ENCODE measurements around the gene BTBD17. TPM values are rescaled to one million over a fixed set of nuclear protein-coding genes. Genes with fewer than 3 reads are reported as not detected.
A peak's percentile ranks its signal among the peaks of the same experiment; 100 is the strongest.
"Not testable (repeated sequence)": the region's sequence is repeated elsewhere in the genome, so short reads cannot be mapped to it uniquely, and the experiment has no call there.

The BTBD17 gene, protein sequence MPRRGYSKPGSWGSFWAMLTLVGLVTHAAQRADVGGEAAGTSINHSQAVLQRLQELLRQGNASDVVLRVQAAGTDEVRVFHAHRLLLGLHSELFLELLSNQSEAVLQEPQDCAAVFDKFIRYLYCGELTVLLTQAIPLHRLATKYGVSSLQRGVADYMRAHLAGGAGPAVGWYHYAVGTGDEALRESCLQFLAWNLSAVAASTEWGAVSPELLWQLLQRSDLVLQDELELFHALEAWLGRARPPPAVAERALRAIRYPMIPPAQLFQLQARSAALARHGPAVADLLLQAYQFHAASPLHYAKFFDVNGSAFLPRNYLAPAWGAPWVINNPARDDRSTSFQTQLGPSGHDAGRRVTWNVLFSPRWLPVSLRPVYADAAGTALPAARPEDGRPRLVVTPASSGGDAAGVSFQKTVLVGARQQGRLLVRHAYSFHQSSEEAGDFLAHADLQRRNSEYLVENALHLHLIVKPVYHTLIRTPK
- total RNA-seq: under 1 TPM in 1 of 2 experiments, not detected in 1; 0.18 TPM

DNA sequence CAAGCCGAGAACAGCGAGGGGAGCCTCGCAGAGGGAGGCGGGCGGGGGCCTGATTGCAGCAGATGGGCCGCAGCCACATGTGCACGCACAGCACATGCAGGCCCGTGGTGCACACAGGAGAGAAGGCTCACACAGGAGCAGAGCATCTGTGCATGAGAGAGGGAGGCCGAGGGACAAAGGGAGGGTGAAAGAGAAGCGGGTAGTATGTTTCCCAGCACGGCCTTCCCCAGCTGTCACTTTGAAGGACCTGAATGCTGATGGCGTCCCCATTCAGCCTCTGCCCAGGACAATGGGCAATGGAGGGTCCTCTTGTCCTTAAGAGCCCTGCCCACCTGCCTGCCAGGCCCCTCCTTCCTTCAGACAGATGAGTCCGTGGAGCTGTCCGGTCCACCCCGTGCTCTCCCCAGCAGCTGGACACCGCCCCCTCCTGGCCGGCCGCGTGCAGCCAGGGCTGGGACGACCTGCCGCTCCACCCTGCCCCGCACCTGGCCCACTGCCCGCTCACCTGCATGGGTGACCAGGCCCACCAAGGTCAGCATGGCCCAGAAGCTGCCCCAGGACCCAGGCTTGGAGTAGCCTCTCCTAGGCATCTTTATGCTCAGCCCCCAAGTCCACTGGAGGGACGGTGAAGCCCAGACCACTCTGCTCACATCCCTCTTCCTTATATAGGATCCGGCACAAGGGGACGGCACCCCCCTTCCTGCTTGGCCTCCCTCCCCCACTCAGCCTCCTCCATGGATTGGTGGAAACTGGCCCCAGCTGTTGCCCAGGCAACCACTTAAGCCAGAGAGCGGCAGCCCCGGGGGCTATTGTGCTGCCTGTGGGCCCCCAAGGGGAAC, at the start of gene BTBD17:
Gene BTBD17 (minus strand): TSS at position 639 of the 839 bp plus-strand sequence. CDS start 49 bp downstream, at position 590.
- peak; percentile 48 for DNase-seq
- Mint-ChIP-seq H3K4me1 (peaks cover 3% of the 10 kb centered on the region), H3K36me3 (ENCODE audit: low read depth) (no peaks in the 10 kb centered on the region), H3K27me3 (peaks cover 24% of the 10 kb centered on the region), H3K27ac (no peak within 1 kb of the TSS), H3K4me3 (no peak within 1 kb of the TSS), H3K9me3 (no peaks in the 10 kb centered on the region)
- POLR2A ChIA-PET: interaction anchor here (0.6 kb wide), 1 partner anchor 9 kb away, joined by 3 read pairs; no protein-coding TSS in a partner anchor
- CTCF ChIA-PET: interaction anchor here (0.5 to 5.5 kb wide), 10 partner anchors 6 to 347 kb away, joined by 3 to 42 read pairs (median 3); partner anchors contain the start of genes CD300LB and GPR142

DNA sequence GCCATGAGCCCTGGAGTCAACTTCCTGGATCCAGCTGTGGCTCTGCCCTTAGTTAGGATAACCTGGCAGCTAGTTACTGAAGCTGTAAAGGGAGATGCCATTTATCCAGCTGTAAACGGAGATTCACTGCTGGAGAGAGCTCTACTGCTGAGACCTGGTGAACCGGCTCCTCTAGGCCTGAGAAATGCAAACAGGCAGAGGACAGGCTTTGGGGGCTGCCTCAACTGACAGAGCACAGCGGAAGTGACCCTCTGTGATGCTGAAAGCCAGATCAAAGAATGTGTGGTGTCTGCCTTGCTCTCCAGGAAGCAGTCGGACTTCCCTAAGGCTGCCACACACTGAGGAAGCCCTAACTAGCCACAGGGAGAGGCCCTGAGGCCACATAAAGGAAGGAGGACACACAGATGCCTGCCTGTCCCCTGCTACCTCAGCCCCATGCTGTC, 48.4 kb upstream of the BTBD17 start:
- H3K9me3 Mint-ChIP-seq: no peaks in the 10 kb centered on the region
- no peaks in the 10 kb centered on the region for H3K36me3 Mint-ChIP-seq (ENCODE audit: low read depth)
- no peak overlapping the region for H3K4me3 Mint-ChIP-seq
- no peak for DNase-seq
- ChIA-PET CTCF (no interaction called here), POLR2A (no interaction called here)
- H3K27me3 Mint-ChIP-seq: peaks cover 7% of the 10 kb centered on the region
- H3K4me1 Mint-ChIP-seq: no peaks in the 10 kb centered on the region
- no peak overlapping the region for H3K27ac Mint-ChIP-seq

DNA sequence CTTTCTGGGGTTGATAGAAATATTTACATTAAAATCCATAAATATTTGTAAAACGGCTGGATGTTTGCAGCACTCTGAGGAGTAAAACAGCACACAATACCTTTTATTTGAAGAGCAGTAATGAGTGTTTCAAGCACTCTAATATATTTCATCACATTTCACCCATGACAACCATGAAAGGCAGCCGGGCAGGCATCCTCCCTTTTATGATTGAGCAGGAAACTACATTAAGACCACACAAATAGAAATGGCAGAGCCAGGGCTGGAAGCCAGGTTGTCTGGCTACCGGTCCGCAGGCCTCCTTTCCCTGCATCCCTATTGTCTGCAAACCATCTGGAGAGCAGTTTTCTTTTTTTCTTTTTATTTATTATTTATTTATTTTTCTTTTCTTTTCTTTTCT, 47.1 kb upstream of the BTBD17 start:
- ChIA-PET POLR2A (no interaction called here), CTCF (interaction anchor here (1.2 kb wide), 1 partner anchor 41 kb away, joined by 3 read pairs; no protein-coding TSS in a partner anchor)
- H3K4me3 Mint-ChIP-seq: no peak overlapping the region
- H3K4me1 Mint-ChIP-seq: no peaks in the 10 kb centered on the region
- no peak overlapping the region for H3K27ac Mint-ChIP-seq
- no peaks in the 10 kb centered on the region for H3K9me3 Mint-ChIP-seq
- no peaks in the 10 kb centered on the region for H3K36me3 Mint-ChIP-seq (ENCODE audit: low read depth)
- no peak for DNase-seq
- H3K27me3 Mint-ChIP-seq: peaks cover 7% of the 10 kb centered on the region

DNA sequence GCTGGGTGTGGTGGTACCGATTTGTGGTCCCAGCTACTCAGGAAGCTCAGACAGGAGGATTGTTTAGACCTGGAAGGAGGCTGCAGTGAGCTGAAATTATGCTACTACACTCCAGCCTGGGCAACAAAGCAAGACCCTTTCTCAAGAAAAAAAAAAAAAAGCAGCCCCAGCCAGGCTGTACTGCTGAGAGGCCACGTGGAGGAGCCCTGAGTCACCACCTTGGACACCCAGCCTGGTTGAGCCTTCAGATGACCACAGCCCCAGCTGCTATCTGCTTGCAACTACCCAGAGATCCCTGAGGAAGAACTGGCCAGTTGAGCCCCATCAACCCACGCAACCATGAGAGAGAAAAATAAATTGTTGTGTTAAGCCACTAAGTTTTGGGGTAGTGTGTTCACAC, 46.6 kb upstream of the BTBD17 start:
- no peak overlapping the region for H3K27ac Mint-ChIP-seq
- no peaks in the 10 kb centered on the region for H3K4me1 Mint-ChIP-seq
- ChIA-PET POLR2A (no interaction called here), CTCF (interaction anchor here (1.2 kb wide), 1 partner anchor 40 kb away, joined by 3 read pairs; no protein-coding TSS in a partner anchor)
- peaks cover 7% of the 10 kb centered on the region for H3K27me3 Mint-ChIP-seq
- DNase-seq: no peak
- H3K36me3 Mint-ChIP-seq (ENCODE audit: low read depth): no peaks in the 10 kb centered on the region
- no peaks in the 10 kb centered on the region for H3K9me3 Mint-ChIP-seq
- H3K4me3 Mint-ChIP-seq: no peak overlapping the region

DNA sequence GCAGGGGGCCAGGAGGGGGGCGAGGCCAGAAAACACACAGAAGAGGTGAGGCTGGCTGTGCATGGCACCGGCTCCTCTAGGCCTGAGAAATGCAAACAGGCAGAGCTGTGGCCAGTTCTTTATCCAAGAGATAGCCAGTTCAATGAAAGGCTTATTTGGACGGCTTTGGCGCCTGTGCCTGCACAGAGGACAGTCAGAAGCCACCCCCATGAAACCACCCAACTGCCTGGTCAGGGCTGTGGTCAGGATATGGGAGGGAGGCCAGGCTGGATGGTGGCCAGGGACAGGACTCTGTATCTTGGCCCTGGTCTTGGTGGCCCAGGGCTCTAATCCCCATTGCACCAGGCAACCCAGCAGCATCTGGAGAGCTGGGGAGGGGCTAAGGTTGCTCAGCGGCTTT, 45.7 kb upstream of the BTBD17 start:
- no peaks in the 10 kb centered on the region for H3K9me3 Mint-ChIP-seq
- H3K4me3 Mint-ChIP-seq: no peak overlapping the region
- CTCF ChIA-PET: interaction anchor here (1.2 kb wide), 1 partner anchor 39 kb away, joined by 3 read pairs; no protein-coding TSS in a partner anchor
- no peak for DNase-seq
- H3K27ac Mint-ChIP-seq: no peak overlapping the region
- no peaks in the 10 kb centered on the region for H3K4me1 Mint-ChIP-seq
- H3K36me3 Mint-ChIP-seq (ENCODE audit: low read depth): no peaks in the 10 kb centered on the region
- POLR2A ChIA-PET: no interaction called here
- peaks cover 7% of the 10 kb centered on the region for H3K27me3 Mint-ChIP-seq

DNA sequence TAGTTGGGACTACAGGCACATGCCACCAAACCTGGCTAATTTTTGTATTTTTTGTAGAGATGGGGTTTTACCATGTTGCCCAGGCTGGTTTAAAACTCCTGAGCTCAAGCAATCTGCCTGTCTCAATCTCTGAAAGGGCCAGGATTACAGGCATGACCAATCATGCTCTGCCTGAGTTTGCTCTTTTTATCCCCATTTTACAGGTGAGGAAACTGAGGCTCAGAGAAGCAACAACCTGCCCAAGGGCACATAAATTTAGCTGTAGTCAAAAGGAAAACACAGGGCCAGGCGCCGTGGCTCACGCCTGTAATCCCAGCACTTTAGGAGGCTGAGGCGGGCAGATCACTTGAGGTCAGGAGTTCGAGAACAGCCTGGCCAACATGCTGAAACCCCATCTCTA, 43.6 kb upstream of the BTBD17 start:
- H3K36me3 Mint-ChIP-seq (ENCODE audit: low read depth); H3K4me1 Mint-ChIP-seq; CTCF ChIA-PET; H3K27ac Mint-ChIP-seq; H3K27me3 Mint-ChIP-seq; H3K9me3 Mint-ChIP-seq; POLR2A ChIA-PET; DNase-seq; H3K4me3 Mint-ChIP-seq: not testable (repeated sequence)

DNA sequence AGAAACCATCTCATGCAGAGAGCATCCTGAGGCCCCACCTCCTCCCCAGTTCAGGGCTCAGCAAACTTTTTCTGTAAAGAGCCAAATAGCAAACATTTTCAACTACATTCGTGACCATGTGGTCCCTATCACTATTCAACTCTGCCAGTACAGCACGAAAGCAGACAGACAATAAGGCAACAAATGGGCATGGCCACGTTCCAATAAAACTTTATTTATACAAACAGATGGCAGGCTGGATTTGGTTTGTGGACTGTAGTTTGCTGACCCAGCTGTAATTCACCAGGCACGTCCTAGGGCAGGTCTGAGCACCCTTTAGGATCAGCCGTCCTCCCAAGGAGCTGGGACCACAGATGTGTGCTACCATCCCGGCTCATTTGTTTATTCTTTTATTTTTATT, 43.1 kb upstream of the BTBD17 start:
- H3K27ac Mint-ChIP-seq: no peak overlapping the region
- no peak overlapping the region for H3K4me3 Mint-ChIP-seq
- no peak for DNase-seq
- no peaks in the 10 kb centered on the region for H3K9me3 Mint-ChIP-seq
- H3K4me1 Mint-ChIP-seq: no peaks in the 10 kb centered on the region
- ChIA-PET POLR2A (no interaction called here), CTCF (no interaction called here)
- H3K27me3 Mint-ChIP-seq: peaks cover 14% of the 10 kb centered on the region
- no peaks in the 10 kb centered on the region for H3K36me3 Mint-ChIP-seq (ENCODE audit: low read depth)

DNA sequence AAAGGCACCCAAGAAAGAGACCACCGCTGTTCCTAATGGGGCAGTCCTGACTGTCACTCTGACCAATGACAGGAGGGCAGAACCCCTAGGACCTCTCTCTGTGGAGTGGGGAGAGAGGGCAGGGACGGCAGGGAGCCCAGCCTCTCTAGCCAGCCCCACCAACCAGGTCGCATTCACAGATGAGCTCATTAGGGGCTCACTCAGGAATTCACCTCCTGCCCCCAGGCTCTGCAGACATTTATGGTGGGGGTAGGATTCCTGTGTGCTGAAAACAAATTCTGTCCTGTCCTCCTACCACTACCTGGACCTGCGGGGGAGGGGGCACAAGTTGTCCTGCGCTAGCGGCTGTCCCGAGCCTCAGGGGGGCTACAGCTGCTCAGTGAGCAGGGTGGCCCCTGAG, 42.5 kb upstream of the BTBD17 start:
- CTCF ChIA-PET: no interaction called here
- no peaks in the 10 kb centered on the region for H3K36me3 Mint-ChIP-seq (ENCODE audit: low read depth)

DNA sequence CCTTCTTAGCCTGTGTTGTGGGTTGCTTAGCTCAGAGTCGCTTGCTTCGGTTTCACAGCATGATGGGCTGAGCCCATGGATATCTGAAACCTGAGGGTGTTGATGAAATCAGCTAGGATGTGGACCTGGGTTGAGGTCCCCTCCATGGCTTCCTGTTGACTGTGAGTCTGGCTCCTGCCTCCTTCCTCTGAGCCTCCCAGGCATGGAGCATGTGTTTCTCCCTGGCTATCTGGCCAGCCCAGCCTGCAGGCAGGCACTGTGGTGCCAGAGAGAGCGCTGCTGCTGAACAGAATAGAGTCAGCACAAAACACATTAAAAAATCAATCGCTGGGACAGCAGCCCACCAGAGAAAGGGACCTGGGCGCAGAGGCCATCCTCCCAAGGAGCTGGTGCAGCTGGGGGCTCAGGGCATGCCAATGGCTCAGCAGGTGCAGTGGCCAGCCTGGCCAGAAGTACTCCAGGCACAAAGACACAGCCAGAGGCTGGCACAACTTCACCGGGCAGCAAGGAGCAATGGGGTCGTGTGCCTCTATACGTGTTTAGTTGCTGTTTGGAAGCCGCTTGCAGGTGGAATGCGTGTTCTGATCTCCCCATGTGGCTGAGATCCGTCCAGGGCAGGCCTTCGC, 42.0 kb upstream of the BTBD17 start:
- Mint-ChIP-seq H3K36me3 (ENCODE audit: low read depth) (no peaks in the 10 kb centered on the region), H3K27me3 (peaks cover 20% of the 10 kb centered on the region), H3K9me3 (no peaks in the 10 kb centered on the region), H3K4me3 (no peak overlapping the region), H3K27ac (no peak overlapping the region), H3K4me1 (no peaks in the 10 kb centered on the region)
- POLR2A ChIA-PET: no interaction called here
- CTCF ChIA-PET: interaction anchor here (0.7 kb wide), 2 partner anchors 50 to 104 kb away, joined by 3 to 4 read pairs; no protein-coding TSS in a partner anchor
- no peak for DNase-seq

More for the DNA sequence above, 42.5 kb upstream of the BTBD17 start:
- H3K4me3 Mint-ChIP-seq: no peak overlapping the region
- DNase-seq: no peak
- H3K4me1 Mint-ChIP-seq: no peaks in the 10 kb centered on the region
- H3K27ac Mint-ChIP-seq: no peak overlapping the region
- peaks cover 20% of the 10 kb centered on the region for H3K27me3 Mint-ChIP-seq
- H3K9me3 Mint-ChIP-seq: no peaks in the 10 kb centered on the region
- POLR2A ChIA-PET: no interaction called here

DNA sequence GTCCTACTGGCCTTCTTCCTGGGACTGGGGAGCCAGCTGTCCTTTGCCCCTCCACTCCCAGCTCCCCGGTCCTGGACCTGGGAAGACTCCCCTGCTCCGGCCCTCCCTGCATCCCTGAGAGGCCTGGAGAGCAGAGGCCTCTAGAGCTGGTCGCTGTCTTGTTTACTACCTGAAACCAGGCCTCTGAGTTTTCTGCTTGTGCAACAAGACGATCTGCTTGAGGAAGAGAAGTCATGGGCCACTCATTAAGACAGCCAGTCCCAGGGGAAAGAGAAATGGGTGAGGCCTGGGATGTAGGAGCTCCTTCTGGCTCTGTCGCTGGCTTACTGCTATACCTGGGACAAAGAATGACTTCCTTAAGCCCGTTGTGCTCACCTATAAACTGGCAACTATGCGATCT, 40.4 kb upstream of the BTBD17 start:
- no peaks in the 10 kb centered on the region for H3K9me3 Mint-ChIP-seq
- ChIA-PET POLR2A (no interaction called here), CTCF (no interaction called here)
- H3K27ac Mint-ChIP-seq: no peak overlapping the region
- H3K36me3 Mint-ChIP-seq (ENCODE audit: low read depth): no peaks in the 10 kb centered on the region
- H3K4me3 Mint-ChIP-seq: no peak overlapping the region
- peaks cover 22% of the 10 kb centered on the region for H3K27me3 Mint-ChIP-seq
- H3K4me1 Mint-ChIP-seq: no peaks in the 10 kb centered on the region
- no peak for DNase-seq

DNA sequence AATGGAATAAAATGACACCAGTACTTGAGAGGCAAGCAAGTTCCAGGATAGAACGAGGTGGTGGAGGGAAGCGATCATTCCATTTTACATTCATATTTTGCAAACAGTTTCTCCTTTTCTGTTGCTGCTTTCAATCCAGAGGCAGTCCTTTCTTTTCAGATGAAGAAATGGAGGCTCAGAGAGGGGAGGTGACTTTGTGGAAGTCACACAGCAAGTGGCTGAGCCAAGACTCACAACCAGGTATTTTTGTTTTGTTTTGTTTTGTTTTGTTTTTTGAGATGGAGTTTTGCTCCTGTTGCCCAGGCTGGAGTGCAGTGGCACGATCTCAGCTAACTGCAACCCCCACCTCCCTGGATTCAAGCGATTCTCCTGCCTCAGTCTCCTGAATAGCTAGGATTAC, 34.9 kb upstream of the BTBD17 start:
- Mint-ChIP-seq H3K27me3 (peaks cover 21% of the 10 kb centered on the region), H3K36me3 (ENCODE audit: low read depth) (no peaks in the 10 kb centered on the region), H3K4me1 (peaks cover 1% of the 10 kb centered on the region), H3K9me3 (no peaks in the 10 kb centered on the region), H3K4me3 (no peak overlapping the region), H3K27ac (no peak overlapping the region)
- DNase-seq: no peak
- POLR2A ChIA-PET: no interaction called here
- CTCF ChIA-PET: no interaction called here

DNA sequence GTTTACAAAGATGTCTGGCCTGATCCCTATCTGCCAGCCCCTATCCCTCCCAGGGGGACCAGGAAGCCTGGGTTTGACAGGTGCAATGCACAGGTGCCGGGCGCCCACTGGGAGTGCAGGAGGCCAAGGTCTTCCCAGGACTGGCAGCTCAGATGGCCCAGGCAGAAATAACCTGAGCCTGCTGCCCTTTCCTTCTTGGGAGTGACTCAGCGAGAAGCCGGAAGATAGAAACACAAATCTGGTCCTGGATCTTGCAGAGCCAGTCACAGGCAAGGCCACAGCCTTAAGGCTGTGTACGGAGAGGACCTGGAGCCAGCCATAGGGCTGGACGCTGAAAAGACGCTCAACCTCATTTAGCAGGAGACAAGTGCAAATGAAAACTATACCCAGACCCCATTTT, 33.3 kb upstream of the BTBD17 start:
- Mint-ChIP-seq H3K4me3 (no peak overlapping the region), H3K36me3 (ENCODE audit: low read depth) (no peaks in the 10 kb centered on the region), H3K27ac (no peak overlapping the region), H3K4me1 (peaks cover 3% of the 10 kb centered on the region), H3K9me3 (no peaks in the 10 kb centered on the region), H3K27me3 (peaks cover 13% of the 10 kb centered on the region)
- ChIA-PET CTCF (interaction anchor here (0.6 to 4.9 kb wide), 2 partner anchors 14 to 20 kb away, joined by 3 to 29 read pairs; no protein-coding TSS in a partner anchor), POLR2A (no interaction called here)
- DNase-seq: no peak

Measured in activated CD4-positive, alpha-beta memory T cell treated with anti-CD3 and anti-CD28 coated beads, Interleukin-2, amount 10 ng/mL, durations not matched to agents 7 days and 5 days (primary cell).